Glutamatergic neuron (in vitro differentiated cells): ENCODE results near the gene GJA5. TPM values are rescaled to one million over a fixed set of nuclear protein-coding genes. Genes with fewer than 3 reads are reported as not detected.

Experiments
- DNase-seq: peaks from one replicate; pipeline ENCODE4 v3.0.0; 2022
- H3K27ac Mint-ChIP-seq: one replicate; pipeline ENCODE4 v1.8.0; 2020; ENCODE audit warnings: mild to moderate bottlenecking, mixed read lengths, inconsistent platforms; ENCODE audit not compliant: unreplicated experiment
- H3K27me3 Mint-ChIP-seq: one replicate; pipeline ENCODE4 v1.8.0; 2020; ENCODE audit warnings: mild to moderate bottlenecking, moderate library complexity, mixed read lengths, inconsistent platforms; ENCODE audit not compliant: unreplicated experiment
- H3K36me3 Mint-ChIP-seq: one replicate; pipeline ENCODE4 v1.8.0; 2020; ENCODE audit warnings: mild to moderate bottlenecking, mixed read lengths, inconsistent platforms; ENCODE audit not compliant: unreplicated experiment
- H3K4me1 Mint-ChIP-seq: one replicate; pipeline ENCODE4 v1.8.0; 2020; ENCODE audit warnings: mild to moderate bottlenecking, low read depth, mixed read lengths, inconsistent platforms; ENCODE audit not compliant: unreplicated experiment
- H3K4me3 Mint-ChIP-seq: one replicate; pipeline ENCODE4 v1.8.0; 2020; ENCODE audit warnings: mild to moderate bottlenecking, mixed read lengths, inconsistent platforms; ENCODE audit not compliant: unreplicated experiment
- H3K9me3 Mint-ChIP-seq: one replicate; pipeline ENCODE4 v1.8.0; 2020; ENCODE audit warnings: mild to moderate bottlenecking, moderate library complexity, mixed read lengths, inconsistent platforms; ENCODE audit not compliant: unreplicated experiment
- total RNA-seq: library from RNA; stranded (reverse); fragmentation: NEBNext Ultra II Directional; extraction: Animal tissue kit (Norgen Biotek cat#: 25700); gene quantifications from one replicate; pipeline ENCODE4 v1.2.1, GENCODE V29; 2021; ENCODE audit not compliant: unreplicated experiment
- TF ChIP-seq, protein P1 (sequence below): fragments of 200-600 bp; sonication (generic); IDR thresholded peaks from one replicate; pipeline ENCODE4 v1.5.0; 2021; ENCODE audit not compliant: partially characterized antibody, unreplicated experiment

The GJA5 gene
- total RNA-seq, 1 donor from 2014 or later: not detected

DNA sequence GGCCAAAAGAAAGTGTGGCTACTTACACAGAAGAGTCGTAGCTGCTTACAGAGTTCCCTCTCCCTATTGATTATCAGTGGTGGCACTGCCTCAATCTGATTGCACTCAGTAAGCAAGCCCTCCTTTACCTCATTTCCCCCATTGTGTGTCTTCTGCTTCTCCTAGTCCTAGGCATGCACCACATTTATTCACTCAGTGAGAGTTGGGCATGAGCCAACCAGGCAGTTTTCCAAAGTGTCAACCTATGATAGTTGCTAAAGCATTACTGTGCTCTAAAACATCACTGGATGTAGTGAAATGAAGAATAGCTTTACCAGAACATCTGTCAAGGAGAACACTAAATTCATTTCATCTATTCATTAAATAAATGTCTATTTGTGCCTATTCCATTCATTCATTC is 19.3 kb downstream of the GJA5 start:
- H3K4me3 Mint-ChIP-seq: no peak overlapping the region
- TF ChIP-seq, protein P1, sequence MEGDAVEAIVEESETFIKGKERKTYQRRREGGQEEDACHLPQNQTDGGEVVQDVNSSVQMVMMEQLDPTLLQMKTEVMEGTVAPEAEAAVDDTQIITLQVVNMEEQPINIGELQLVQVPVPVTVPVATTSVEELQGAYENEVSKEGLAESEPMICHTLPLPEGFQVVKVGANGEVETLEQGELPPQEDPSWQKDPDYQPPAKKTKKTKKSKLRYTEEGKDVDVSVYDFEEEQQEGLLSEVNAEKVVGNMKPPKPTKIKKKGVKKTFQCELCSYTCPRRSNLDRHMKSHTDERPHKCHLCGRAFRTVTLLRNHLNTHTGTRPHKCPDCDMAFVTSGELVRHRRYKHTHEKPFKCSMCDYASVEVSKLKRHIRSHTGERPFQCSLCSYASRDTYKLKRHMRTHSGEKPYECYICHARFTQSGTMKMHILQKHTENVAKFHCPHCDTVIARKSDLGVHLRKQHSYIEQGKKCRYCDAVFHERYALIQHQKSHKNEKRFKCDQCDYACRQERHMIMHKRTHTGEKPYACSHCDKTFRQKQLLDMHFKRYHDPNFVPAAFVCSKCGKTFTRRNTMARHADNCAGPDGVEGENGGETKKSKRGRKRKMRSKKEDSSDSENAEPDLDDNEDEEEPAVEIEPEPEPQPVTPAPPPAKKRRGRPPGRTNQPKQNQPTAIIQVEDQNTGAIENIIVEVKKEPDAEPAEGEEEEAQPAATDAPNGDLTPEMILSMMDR: no peak
- no peaks in the 10 kb centered on the region for H3K9me3 Mint-ChIP-seq

GRCh38 chr1:147740391-147740790 is 20.0 kb downstream of the GJA5 start:
- DNase-seq: no peak
- no peaks in the 10 kb centered on the region for H3K9me3 Mint-ChIP-seq
- H3K27ac Mint-ChIP-seq: no peak overlapping the region
- no peaks in the 10 kb centered on the region for H3K36me3 Mint-ChIP-seq
- no peaks in the 10 kb centered on the region for H3K27me3 Mint-ChIP-seq
- TF ChIP-seq, protein P1: no peak
- H3K4me3 Mint-ChIP-seq: no peak overlapping the region
- no peaks in the 10 kb centered on the region for H3K4me1 Mint-ChIP-seq

More for the DNA sequence above, 19.3 kb downstream of the GJA5 start:
- Mint-ChIP-seq H3K27ac (no peak overlapping the region), H3K27me3 (no peaks in the 10 kb centered on the region), H3K4me1 (no peaks in the 10 kb centered on the region), H3K36me3 (no peaks in the 10 kb centered on the region)
- no peak for DNase-seq

- H3K4me1 Mint-ChIP-seq: no peaks in the 10 kb centered on the region
- no peak overlapping the region for H3K27ac Mint-ChIP-seq
- no peak for DNase-seq
- TF ChIP-seq, protein P1: no peak
- no peaks in the 10 kb centered on the region for H3K36me3 Mint-ChIP-seq
- no peak overlapping the region for H3K4me3 Mint-ChIP-seq
- peaks cover 2% of the 10 kb centered on the region for H3K27me3 Mint-ChIP-seq
- no peaks in the 10 kb centered on the region for H3K9me3 Mint-ChIP-seq
Measured at GRCh38 chr1:147738739-147739476, 21.5 kb downstream of the GJA5 start.

- Mint-ChIP-seq H3K27me3 (peaks cover 2% of the 10 kb centered on the region), H3K27ac (no peak overlapping the region), H3K36me3 (no peaks in the 10 kb centered on the region), H3K9me3 (no peaks in the 10 kb centered on the region), H3K4me3 (no peak overlapping the region), H3K4me1 (no peaks in the 10 kb centered on the region)
- TF ChIP-seq, protein P1: no peak
- DNase-seq: no peak
Measured at GRCh38 chr1:147738129-147738528, 22.3 kb downstream of the GJA5 start.

GRCh38 chr1:147736883-147737282 is 23.5 kb downstream of the GJA5 start:
- Mint-ChIP-seq H3K27ac (no peak overlapping the region), H3K27me3 (peaks cover 2% of the 10 kb centered on the region), H3K36me3 (no peaks in the 10 kb centered on the region), H3K4me3 (no peak overlapping the region), H3K9me3 (no peaks in the 10 kb centered on the region), H3K4me1 (no peaks in the 10 kb centered on the region)
- TF ChIP-seq, protein P1: no peak
- DNase-seq: no peak
